ENCODE data around the gene ASB10.

The ASB10 gene

DNA sequence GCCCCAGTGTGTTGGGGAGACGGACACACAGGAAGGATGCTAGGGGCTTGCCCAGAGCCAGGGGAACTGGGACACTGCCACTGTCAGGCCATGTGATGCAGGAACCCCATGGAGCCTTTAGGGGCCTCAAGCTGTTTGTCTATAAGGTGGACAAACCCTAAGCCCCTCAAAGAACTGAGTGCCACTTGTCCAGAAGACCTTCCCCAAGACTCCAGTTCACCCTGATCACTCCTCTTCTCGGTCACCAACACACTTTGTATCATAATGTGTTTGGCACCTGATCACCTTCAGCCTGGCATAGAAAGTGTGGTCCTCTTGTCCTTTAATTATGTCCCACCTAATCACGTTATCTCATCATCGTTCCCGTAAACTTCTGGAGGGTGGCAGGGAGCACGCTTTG lies 22.5 kb upstream of the ASB10 start:
- no peak for DNase-seq

DNA sequence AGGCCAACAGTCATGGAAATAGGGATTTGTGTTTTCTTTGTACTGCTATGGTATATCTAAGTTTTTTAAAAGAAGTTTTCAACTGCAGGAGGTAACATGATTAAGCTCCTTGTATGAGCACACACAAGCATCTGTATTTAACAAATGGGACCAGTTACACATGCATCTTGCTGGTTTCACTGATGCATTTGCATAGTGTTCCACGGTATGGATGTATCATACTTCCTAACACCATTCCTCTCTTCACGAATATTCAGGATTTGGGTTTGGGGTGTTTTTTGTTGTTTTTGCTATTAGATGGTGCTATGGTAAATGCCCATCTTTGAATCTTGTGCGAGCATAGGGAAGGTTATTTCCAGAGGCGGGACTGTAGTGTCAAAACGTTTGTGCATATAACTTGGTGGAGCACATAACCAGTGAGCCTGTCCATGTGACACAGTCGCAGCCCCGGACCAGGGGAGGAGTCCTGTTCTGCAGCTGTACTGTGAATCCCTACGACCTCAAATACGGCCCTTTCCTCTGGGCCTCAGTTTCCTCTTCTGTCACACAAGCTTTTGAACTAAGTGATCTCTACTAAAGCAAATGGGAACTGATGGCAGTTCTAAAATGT lies 21.3 kb upstream of the ASB10 start:
- DNase-seq: no peak

DNA sequence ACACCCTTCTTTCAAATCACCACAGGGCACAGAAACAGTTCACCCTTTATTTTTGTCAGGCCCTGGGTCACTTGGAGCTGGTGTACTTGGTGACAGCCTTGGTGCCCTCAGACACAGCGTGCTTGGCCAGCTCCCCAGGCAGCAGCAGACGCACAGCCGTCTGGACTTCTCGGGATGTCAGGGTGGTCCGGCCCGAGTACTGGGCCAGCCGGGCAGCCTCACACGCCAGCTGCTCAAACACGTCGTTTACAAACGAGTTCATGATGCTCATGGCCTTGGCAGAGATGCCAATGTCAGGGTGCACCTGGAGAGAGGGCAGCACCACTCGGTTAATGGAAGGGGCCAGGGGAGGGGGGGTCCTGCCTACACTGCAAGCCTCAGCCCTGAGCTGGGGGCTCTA lies 20.8 kb upstream of the ASB10 start:
- no peak for DNase-seq

DNA sequence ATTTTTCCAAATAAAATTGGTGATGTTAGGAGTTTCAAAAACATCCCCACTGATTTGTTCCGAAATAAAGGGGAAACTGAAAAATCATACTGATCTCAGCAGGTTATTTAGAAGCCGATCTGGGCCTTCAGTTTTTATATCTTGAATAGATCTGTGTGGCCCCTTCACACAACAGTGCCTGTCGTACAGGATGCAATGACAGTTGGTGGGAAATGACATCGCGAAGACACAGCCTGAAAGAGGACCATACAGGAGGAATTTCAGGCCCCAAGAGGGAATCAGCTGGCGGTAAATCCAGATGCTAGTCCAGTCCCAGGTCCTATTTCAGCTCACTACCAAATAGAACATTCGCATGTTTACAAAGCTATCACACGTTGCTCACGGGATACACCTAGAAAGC lies 20.3 kb upstream of the ASB10 start:
- no peak for DNase-seq

DNA sequence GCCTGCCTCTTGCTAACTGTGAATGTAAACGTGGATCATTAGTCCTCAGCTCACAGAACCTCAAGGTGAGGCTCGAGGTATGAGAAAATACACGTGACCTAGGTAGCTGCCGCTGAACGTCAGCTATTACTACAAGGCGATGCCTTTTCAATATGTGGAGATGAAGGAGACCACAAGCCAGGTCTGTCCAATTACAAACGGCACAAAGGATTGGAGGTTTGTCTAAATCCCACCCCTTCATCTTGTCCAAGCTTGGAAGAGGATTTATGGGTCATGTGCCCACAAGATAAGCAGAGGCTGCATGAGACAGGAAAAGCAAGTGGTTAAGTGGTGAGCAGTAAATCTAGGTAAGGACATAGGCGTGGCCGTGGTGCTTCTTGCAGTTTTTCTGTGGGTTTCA lies 19.9 kb upstream of the ASB10 start:
- DNase-seq: peak; percentile 82

DNA sequence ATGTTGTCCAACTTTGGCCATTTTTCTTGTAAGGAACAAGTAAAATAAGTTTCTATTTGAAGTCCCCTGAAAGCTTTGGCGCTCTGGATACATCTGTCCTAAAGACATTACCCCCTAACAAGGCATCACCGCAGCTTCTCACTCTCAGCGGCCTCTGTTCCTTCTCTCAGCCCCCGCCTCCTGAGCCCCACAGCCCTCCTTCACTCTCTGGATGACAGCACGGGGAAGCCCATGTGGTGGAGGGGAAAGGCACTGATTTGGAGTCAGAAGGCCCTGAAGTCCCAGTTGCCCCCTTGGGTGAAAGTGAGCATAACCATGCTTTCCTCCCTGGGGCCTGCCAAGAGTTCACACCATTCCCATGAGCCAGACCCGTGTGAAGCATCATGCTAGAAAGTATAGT lies 18.7 kb upstream of the ASB10 start:
- no peak for DNase-seq

DNA sequence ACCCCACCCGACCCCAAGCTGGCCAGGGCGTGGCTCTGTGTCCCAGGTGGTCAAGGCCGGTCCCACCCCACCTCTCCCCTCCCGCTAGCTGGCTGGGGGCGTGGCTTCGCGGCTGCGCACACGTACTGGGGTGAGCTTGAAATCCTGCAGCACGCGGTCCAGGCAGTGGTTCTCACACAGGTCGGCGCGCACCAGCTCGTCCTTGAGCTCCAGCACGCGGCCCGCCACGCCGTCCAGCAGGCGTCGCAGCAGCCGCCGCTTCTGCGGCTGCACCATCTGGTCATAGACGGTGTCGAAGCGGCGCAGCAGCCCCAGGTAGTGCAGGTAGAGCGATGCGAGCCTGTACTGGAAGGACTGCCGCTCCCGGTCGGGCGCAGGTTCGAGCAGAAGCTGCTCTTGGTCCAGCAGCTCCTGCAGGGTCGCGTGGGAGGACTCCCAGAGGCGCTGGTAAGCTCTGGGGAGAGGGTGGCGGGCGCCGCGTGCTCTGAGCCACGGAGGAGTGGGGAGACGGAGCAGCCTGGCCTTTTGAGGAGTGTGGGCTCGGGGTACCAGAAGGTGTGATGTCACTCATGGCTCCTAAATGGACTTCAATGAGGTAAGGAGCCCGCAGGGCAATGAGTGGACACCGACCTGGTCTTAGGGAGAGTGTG lies 17.5 kb upstream of the ASB10 start:
- no peak for DNase-seq

DNA sequence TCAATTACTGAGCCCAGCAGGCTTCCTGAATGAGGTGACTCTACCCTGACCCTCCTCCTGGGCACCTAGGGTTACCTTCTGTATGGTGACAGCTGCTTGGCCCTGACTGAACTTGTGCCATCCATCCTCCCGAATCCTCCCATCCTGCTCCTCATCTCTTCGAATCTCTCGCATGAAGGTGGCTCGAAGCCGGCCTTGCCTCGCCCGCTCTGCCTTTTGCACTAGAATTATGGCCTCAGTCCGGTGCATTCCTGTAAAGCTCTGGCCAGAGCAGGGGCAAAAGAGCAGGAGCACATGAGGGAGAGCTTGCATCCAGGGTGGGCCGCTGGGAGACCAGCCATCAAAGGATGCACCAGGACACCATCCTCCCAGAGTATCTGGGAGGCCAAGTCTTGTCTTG lies 15.8 kb upstream of the ASB10 start:
- DNase-seq: no peak

DNA sequence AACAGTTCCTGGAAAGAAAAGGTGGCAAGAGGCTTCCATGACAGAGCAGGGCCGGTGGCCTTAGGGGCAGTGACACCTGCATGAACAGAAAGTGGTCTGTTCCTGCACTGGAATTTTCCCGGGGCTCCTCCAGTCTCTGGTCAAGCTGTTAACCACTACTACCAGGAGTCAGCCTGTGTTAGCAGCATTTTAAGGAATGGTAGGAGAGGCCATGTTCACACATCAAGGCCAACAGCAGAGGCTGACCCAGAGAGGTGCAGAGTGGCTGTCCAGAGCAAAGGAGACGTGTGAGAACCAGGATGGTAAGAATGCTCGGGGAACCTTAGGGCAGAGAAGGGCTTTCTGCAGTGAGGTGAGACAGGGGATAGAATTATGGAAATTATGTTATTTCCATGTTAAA lies 14.7 kb upstream of the ASB10 start:
- no peak for DNase-seq

DNA sequence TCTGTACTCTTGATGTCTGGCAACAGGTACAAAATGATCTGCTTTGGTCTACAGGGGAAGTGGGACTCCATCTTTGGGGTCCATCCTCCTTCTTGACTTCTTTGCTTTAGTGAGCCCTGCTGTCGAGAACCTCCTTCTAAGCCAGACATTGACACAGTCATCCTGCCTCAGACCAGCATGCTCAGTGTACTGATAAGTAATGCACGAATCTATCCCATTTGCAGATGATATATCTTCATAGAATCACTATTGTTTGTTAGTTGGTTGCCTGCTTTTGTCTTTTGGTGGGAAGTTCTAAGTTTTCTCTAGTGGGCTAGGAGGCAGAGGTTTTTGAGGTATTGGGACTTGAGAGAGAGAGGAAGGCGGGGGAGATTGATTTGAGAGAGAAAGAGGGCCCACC lies 14.3 kb upstream of the ASB10 start:
- no peak for DNase-seq

DNA sequence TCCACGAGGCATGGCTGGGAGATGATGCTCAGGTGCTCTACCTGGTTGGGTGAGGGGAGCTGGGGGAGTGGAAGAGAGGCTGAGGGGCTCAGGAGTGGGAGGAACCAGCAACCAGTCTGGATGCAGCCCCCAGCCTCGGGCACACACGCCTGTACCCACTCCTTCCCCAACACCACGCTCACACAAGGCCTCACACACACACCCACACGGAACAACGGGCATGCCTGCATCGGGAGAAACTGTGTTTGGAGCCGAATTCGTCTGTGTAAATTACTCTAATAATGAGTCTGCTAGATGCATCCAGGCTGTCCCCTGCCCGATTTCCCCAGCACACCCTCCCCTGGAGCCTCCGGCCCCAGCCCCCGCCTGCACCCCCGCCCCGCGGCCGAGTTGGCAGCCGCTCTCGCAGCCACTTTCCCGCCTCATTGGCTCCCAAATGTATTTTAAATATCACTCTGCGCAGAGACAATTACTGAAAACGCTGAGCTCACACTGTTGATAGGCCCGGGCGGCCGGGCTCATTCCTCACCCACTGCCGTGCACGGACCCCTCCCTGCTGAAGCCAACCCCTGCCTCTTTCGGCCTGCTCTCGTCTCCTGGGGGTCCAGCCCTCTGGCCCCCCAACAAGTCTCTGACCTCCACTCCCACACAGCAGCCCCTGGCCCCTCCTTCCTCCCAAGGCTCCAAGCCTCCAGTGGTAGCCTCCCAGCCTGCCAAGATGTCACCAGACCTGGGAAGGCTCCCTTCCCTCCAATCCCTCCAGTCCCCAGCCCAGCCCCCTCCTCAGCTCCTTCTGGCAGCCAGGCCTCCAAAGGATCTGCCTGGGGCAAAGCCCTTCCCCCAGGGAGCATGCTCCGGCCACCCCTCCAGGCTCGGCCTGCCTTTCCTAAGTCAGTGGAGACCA lies 12.1 kb upstream of the ASB10 start:
- no peak for DNase-seq

DNA sequence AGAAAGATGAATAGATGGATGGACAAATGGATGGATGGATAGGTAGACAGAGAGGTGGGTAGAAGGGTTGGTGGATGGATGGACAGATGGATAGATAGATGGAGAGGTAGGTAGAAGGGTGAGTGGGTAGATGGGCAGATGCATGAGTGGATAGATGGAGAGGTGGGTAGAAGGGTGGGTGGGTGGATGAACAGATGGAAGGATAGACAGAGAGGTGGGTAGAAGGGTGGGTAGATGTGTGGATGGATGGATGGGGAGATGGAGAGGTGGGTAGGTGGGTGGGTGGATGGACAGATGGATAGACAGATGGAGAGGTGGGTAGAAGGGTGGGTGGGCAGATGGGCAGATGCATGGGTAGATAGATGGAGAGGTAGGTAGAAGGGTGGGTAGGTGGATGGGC lies 10.9 kb upstream of the ASB10 start:
- DNase-seq: no peak

DNA sequence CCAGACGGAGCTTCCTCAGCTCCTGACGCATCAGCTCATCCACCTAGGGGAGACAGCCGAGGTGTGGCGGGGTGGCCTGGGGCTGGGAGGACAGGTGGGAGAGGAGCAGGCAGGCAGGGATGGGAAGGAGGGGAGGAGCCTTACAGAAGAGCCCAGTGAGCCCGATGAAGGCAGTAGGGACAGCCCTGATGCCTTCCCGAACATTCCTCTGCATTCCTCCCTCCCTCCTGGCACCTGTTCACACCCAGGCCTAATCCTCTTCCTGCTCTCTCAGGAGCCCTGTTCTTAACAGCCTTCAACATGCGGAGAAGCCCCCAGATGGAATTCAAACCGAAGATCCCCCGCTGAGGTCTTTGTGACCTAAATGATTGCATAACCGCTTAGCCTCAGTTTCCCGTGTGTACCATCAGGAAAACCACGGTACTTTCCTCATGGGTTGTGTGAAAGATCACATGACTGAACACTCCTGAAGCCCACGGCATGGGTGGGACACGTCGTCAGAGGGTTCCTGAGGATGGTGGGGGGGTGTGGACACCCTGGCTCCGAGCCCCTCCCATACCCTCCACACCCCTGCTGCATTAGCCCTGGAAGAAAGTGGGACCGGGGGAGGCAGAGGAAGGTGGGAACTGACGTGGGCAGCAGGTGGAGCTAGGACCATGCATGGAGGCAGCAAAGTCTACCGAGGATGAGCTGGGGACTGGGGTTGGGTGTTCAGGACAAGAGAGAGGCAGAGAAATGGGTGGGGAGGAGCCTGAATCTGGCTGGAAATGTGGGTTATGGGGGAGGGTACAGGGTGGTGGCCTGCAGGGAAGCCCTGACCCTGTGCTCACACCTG lies 8.8 kb upstream of the ASB10 start:
- DNase-seq: no peak

DNA sequence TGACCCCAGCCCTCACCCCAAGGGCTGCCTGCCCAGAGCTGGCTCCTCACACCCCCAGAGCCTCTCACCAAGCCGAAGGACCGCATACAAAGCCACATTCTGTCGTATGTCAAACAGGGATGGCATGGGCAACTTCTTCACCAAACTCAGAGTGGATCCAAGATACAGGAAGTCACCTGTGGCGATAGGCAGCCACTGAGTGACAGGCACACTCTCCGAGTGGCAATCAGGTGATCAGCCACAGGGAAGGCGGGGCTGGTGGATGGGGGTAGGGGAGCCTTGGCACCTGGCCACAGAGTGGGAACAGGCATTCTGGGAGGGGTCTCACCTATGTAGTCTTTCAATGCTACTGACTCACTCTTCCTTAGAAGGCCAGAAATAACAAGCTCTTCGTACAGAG lies 7.1 kb upstream of the ASB10 start:
- DNase-seq: no peak

DNA sequence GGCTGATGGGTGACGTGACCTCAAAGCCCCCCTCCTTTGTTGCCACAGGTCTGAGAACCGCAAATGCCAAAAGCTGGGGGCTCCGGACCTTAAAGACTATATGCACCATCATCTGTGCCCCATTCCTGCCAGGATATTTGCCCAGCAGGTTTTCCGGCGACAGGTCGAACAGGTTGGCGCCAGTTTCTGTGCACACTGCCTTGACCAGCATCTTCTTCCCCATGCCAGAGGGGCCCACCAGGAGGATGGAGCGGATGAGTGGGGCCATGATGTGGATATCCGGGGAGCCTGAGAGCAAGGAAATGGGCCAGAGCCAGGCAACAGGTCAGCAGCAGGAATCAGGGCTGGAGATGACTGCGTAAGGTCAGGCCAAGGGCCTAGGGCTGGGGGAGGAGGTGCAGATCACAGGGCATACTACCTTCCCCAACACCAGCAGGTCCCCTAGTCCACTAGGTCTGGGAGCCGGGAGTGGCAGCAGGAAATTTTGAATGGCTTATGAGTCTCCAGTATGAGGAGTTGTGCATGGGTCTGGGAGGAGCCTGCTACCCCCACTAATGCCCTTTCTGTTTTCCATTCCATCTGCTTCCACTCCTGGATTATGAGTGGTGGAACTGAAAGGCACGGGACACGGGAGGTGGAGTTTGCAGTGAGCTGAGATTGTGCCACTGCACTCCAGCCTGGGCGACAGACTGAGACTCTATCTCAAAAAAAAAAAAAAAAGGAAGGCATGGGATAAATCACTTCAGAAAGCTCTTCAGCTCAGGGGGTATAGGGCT lies 6.3 kb upstream of the ASB10 start:
- no peak for DNase-seq

DNA sequence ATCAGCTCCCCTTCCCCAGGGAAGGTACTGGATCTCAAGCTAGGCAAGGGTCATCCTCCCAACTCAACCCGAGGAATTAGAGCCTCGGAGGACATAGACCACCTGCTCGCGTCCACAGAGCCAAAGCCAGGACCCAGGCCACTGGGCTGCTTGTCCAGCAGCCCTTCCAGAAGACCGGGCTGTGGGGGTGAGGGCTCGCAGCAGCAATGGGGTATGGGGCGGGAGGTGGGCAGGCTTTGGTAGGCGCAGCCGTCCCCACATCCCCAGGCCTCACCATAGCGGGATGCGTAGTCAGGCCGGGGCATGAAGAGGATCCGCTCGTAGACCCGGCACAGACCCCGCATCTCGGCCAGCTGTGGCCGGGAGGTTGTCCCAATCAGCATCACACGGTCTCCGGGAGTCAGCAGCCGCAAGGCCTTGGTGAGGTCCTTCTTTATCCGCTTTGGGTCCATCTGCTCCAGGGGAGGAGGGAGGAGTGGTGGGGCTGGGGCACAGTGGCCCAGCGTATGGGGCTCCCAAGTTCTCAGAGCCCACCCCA lies 5.0 kb upstream of the ASB10 start:
- no peak for DNase-seq

DNA sequence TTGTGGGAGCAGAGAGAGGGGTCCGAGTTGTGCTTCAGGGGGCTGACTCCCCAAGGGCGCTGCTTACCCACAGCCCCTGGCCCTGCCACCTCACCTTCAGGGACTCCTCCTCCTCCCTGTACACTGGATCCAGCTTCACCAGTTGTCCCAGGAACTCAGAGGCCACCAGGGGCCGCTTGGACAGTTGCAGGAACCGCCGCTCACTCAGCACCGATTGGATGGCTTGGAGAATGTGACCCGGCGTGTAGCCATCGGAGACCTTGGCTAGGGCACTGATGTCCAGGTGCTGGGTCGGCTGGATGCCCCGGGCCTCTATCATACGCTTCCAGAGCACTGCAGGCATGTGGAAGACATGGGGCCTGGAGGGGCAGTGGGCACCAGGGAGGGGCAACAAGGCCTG lies 4.5 kb upstream of the ASB10 start:
- no peak for DNase-seq

DNA sequence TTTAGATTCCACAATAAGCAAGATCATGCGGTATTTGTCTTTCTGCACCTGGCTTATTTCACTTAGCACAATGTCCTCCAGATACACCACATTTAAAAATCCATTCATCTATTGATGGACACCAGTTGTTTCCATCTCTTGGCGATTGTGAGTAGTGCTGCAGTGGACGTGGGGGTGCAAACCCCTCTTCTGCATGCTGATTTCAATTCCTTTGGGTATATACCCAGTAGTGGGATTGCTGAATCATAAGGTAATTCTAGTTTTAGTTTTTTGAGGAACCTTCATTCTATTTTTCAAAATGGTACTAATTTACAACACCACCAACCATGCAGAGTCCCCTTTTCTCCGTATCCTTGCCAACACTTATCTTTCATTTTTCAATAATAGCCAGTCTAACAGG lies 2.0 kb upstream of the ASB10 start:
- no peak for DNase-seq

DNA sequence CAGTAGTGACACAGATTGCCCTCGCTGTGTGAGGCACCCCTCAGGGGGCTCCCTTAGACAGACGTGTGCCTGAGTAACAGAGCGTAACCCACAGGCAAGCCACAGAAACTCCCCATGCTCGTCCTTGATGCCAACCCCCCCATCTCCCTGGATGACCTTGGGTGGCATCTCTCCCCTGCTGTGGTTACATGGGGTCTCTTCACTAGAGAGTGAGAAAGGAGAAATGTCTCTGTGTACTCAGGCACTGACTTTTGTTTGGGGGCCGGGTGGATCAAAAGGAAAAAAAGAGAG lies 1.1 kb upstream of the ASB10 start:
- DNase-seq: no peak

DNA sequence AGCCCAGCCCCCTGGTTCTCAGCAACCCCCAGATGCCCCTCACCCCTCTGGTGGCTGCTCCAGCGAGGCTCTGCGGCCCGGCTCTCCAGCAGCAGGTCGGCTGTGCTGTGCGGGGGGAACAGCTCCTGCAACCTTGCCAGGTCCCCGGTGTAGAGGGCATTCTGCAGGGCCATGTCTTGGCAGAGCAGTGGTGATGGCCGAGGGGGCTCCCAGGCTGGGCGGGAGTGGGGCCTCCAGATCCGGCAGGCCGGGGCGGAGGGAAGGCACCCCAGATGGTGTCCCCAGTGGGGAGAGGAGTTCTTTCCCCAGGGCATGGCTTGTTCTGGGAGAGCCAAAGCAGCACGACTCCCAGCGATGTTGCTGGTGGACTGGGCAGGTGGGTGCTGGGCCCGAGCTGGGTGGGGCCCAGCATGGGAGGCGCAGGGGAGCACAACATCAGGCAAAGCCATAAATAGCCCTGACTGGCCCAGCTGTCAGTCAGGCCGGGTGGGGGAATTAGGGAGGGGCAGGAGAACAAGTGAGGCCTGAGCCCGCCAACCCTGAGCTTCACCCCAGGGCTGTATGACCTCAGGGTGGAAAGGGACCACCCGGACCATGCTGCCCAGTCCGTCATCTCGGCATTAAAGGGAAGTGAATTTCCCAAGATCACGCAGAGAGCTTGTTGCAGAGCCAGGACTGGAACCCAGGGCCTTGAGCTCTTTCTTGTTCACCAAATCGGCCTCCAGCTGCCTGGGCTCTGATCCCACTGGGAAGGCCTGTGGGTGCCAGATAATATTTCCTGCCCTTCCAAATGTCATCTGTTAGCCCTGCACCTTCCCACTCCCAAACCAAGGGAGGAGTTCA lies 580 bp upstream of the ASB10 start:
- DNase-seq: no peak

All from central memory CD4-positive, alpha-beta T cell (primary cell).